ENCODE results near the gene RADIL. TPM values are rescaled to one million over a fixed set of nuclear protein-coding genes. Genes with fewer than 3 reads are reported as not detected.
A peak's percentile ranks its signal among the peaks of the same experiment; 100 is the strongest.

RADIL gene
- total RNA-seq, 1 experiment from 2014 or later = not detected

GRCh38 chr7:4788627-4789189 lies 94.8 kb downstream of the RADIL start:
- CTCF ChIA-PET = interaction anchor here (0.6 kb wide), 1 partner anchor 395 kb away, joined by 3 read pairs; no protein-coding TSS in a partner anchor
- Mint-ChIP-seq H3K4me1 (ENCODE audit: low read depth, unreplicated experiment) (no peaks in the 10 kb centered on the region), H3K36me3 (ENCODE audit: insufficient read depth, unreplicated experiment) (peaks cover 43% of the 10 kb centered on the region), H3K4me3 (ENCODE audit: unreplicated experiment) (no peak overlapping the region), H3K9me3 (ENCODE audit: unreplicated experiment) (no peaks in the 10 kb centered on the region), H3K27me3 (ENCODE audit: insufficient read depth, unreplicated experiment) (no peaks in the 10 kb centered on the region), H3K27ac (ENCODE audit: unreplicated experiment) (no peak overlapping the region)
- BruUV-seq (replicated peaks) = no TSS peak
- Histone ChIP-seq H3K9me3 (no peaks in the 10 kb centered on the region), H3K27me3 (replicated peaks; ENCODE audit: control insufficient read depth, insufficient read depth, low read length) (no peaks in the 10 kb centered on the region), H3K4me1 (0 out of 2 replicates have a peak, but pooled peaks cover 5% of the 10 kb centered on the region), H3K4me3 (ENCODE audit: low read depth, low read length) (no peak overlapping the region), H3K36me3 (ENCODE audit: control insufficient read depth, insufficient read depth, low read length) (no peaks in the 10 kb centered on the region)
- POLR2A ChIA-PET = interaction anchor here (1.6 kb wide), 1 partner anchor 14 kb away, joined by 4 read pairs; the partner anchor contains the start of gene AP5Z1
- no peak for TF ChIP-seq CTCF (IDR thresholded peaks at IDR 0.05; ENCODE audit: insufficient read depth in 1 of 2, low read depth in 1 of 2, low read length in 1 of 2, severe bottlenecking in 1 of 2, unreplicated experiment in 1 of 2)
- intact Hi-C loops (cut with micrococcal nuclease; ENCODE audit: unreplicated experiment) = no loop called here
- no peak for DNase-seq

- Mint-ChIP-seq H3K9me3 (ENCODE audit: unreplicated experiment) (no peaks in the 10 kb centered on the region), H3K4me1 (ENCODE audit: low read depth, unreplicated experiment) (no peaks in the 10 kb centered on the region), H3K27me3 (ENCODE audit: insufficient read depth, unreplicated experiment) (no peaks in the 10 kb centered on the region), H3K27ac (ENCODE audit: unreplicated experiment) (peak overlapping the region; percentile 67), H3K4me3 (ENCODE audit: unreplicated experiment) (no peak overlapping the region), H3K36me3 (ENCODE audit: insufficient read depth, unreplicated experiment) (peaks cover 42% of the 10 kb centered on the region)
- no peaks in the 10 kb centered on the region for H3K9me3 ChIP-seq
- no peak overlapping the region for H3K4me3 ChIP-seq (ENCODE audit: low read depth, low read length)
- no peak for TF ChIP-seq CTCF (IDR thresholded peaks at IDR 0.05; ENCODE audit: insufficient read depth in 1 of 2, low read depth in 1 of 2, low read length in 1 of 2, severe bottlenecking in 1 of 2, unreplicated experiment in 1 of 2)
- BruUV-seq (replicated peaks) = no TSS peak
- POLR2A ChIA-PET = interaction anchor here (1.6 kb wide), 1 partner anchor 13 kb away, joined by 4 read pairs; the partner anchor contains the start of gene AP5Z1
- intact Hi-C loops (cut with micrococcal nuclease; ENCODE audit: unreplicated experiment) = no loop called here
- H3K27me3 ChIP-seq (replicated peaks; ENCODE audit: control insufficient read depth, insufficient read depth, low read length) = no peaks in the 10 kb centered on the region
- DNase-seq = peak in 1 of 2 experiments; percentile 34
- no peaks in the 10 kb centered on the region for H3K36me3 ChIP-seq (ENCODE audit: control insufficient read depth, insufficient read depth, low read length)
- CTCF ChIA-PET = interaction anchor here (0.6 kb wide), 1 partner anchor 396 kb away, joined by 3 read pairs; no protein-coding TSS in a partner anchor
- H3K4me1 ChIP-seq = 0 out of 2 replicates have a peak, but pooled peaks cover 5% of the 10 kb centered on the region
Measured at GRCh38 chr7:4787947-4788626, 95.4 kb downstream of the RADIL start.

GRCh38 chr7:4787541-4787940 lies 96.0 kb downstream of the RADIL start:
- Mint-ChIP-seq H3K36me3 (ENCODE audit: insufficient read depth, unreplicated experiment) (peaks cover 42% of the 10 kb centered on the region), H3K27ac (ENCODE audit: unreplicated experiment) (peak overlapping the region; percentile 67), H3K27me3 (ENCODE audit: insufficient read depth, unreplicated experiment) (no peaks in the 10 kb centered on the region), H3K4me3 (ENCODE audit: unreplicated experiment) (no peak overlapping the region), H3K4me1 (ENCODE audit: low read depth, unreplicated experiment) (no peaks in the 10 kb centered on the region), H3K9me3 (ENCODE audit: unreplicated experiment) (no peaks in the 10 kb centered on the region)
- no peak overlapping the region for H3K4me3 ChIP-seq (ENCODE audit: low read depth, low read length)
- H3K27me3 ChIP-seq (replicated peaks; ENCODE audit: control insufficient read depth, insufficient read depth, low read length) = no peaks in the 10 kb centered on the region
- TF ChIP-seq CTCF (IDR thresholded peaks at IDR 0.05; ENCODE audit: insufficient read depth in 1 of 2, low read depth in 1 of 2, low read length in 1 of 2, severe bottlenecking in 1 of 2, unreplicated experiment in 1 of 2) = no peak
- POLR2A ChIA-PET = no interaction called here
- no peaks in the 10 kb centered on the region for H3K9me3 ChIP-seq
- BruUV-seq (replicated peaks) = no TSS peak
- CTCF ChIA-PET = no interaction called here
- no peaks in the 10 kb centered on the region for H3K4me1 ChIP-seq
- H3K36me3 ChIP-seq (ENCODE audit: control insufficient read depth, insufficient read depth, low read length) = no peaks in the 10 kb centered on the region
- intact Hi-C loops (cut with micrococcal nuclease; ENCODE audit: unreplicated experiment) = no loop called here
- no peak for DNase-seq

Data from Caco-2 (cell line).